Measurements from ENCODE around the gene DGUOK. TPM values are rescaled to one million over a fixed set of nuclear protein-coding genes. Genes with fewer than 3 reads are reported as not detected.

The DGUOK gene
- total RNA-seq, 1 donor from 2014 or later: 52.3 TPM

- H3K27me3 ChIP-seq: no peaks in the 10 kb centered on the region
- TF ChIP-seq CTCF (IDR thresholded peaks at IDR 0.05) (no peak), POLR2AphosphoS5 (IDR thresholded peaks at IDR 0.05; ENCODE audit: insufficient read depth in 1 of 2, low read depth in 1 of 2) (no peak), POLR2A (IDR thresholded peaks at IDR 0.05) (no peak)
- H3K9me3 ChIP-seq: no peaks in the 10 kb centered on the region
- intact Hi-C loops (cut with DNase I): no loop called here
- H3K4me3 ChIP-seq: no peak overlapping the region
- H3K27ac ChIP-seq: no peak overlapping the region
- H3K4me1 ChIP-seq: peaks cover 19% of the 10 kb centered on the region
- no peak for DNase-seq (ENCODE audit: extremely low spot score in 2 of 2)
- H3K36me3 ChIP-seq: no peaks in the 10 kb centered on the region
Observed at GRCh38 chr2:73976803-73977202, 50.1 kb downstream of the DGUOK start.

DNA sequence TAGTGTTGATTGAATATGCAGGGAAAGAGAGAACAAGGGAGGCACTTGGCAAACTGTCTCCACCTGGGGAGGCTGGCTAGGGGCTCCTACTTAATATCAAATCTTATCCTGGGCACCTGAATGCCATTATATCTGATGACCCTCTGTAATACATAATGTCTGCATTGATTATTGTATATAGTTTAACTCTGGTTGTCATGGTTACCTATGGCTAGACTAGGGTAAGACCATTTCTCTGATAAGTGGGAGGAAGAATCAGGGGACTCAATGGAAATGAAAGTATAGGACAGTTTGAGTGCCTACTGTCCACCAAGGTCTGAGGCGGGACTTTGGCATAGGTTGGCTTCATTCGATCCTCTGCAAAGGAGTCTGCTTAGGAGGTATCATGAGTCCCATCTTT is 50.8 kb downstream of the DGUOK start:
- intact Hi-C loops (cut with DNase I): no loop called here
- no peaks in the 10 kb centered on the region for H3K9me3 ChIP-seq
- TF ChIP-seq POLR2AphosphoS5 (IDR thresholded peaks at IDR 0.05; ENCODE audit: insufficient read depth in 1 of 2, low read depth in 1 of 2) (no peak), CTCF (IDR thresholded peaks at IDR 0.05) (no peak), POLR2A (IDR thresholded peaks at IDR 0.05) (no peak)
- no peaks in the 10 kb centered on the region for H3K27me3 ChIP-seq
- no peak overlapping the region for H3K4me3 ChIP-seq
- no peak overlapping the region for H3K27ac ChIP-seq
- H3K36me3 ChIP-seq: no peaks in the 10 kb centered on the region
- H3K4me1 ChIP-seq: peaks cover 23% of the 10 kb centered on the region
- DNase-seq (ENCODE audit: extremely low spot score in 2 of 2): no peak

DNA sequence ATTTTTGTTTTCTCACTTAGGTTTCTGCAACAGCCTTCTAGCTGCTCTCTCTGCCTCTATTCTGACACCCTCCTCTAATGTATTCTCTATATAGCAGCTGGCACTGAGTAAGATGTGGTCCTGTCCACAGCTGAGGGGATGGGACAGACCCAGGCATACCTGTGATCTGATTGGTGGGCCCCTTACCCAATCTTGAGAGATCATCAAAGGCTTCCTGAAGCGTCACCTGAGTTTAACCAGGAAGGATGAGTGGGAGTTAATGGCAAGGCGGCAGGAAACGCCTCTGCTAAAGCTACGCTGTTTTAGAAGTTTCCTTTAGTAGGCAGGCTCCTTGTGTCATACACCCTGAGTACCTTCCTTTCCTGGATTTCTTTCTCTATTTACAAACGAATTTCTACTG is 52.3 kb downstream of the DGUOK start:
- Histone ChIP-seq H3K4me1 (peaks cover 39% of the 10 kb centered on the region), H3K36me3 (no peaks in the 10 kb centered on the region), H3K4me3 (no peak overlapping the region), H3K9me3 (no peaks in the 10 kb centered on the region), H3K27me3 (no peaks in the 10 kb centered on the region), H3K27ac (no peak overlapping the region)
- intact Hi-C loops (cut with DNase I): no loop called here
- no peak for TF ChIP-seq CTCF (IDR thresholded peaks at IDR 0.05)
- no peak for TF ChIP-seq POLR2AphosphoS5 (IDR thresholded peaks at IDR 0.05; ENCODE audit: insufficient read depth in 1 of 2, low read depth in 1 of 2)
- TF ChIP-seq POLR2A (IDR thresholded peaks at IDR 0.05): no peak
- DNase-seq (ENCODE audit: extremely low spot score in 2 of 2): no peak

DNA sequence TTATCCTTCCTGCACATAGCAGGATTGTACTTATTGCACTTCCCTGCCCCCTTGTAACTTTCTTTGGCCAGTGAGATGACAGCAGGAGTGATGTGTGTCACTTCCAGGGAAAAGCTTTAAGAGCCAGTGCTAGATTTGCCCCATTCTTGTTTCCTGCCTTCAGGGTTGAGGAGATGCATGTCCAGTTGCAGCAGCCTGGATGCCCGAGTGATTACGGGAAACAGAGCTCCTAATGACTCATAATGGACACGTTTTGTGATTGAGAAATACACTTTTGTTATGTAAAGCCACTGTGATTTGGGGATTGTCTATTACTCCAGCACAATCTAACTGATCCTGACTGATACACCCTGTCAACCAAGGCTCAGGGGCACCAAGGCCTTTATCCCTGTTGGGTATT is 53.0 kb downstream of the DGUOK start:
- no peak overlapping the region for H3K27ac ChIP-seq
- intact Hi-C loops (cut with DNase I): no loop called here
- no peak for DNase-seq (ENCODE audit: extremely low spot score in 2 of 2)
- no peak overlapping the region for H3K4me3 ChIP-seq
- H3K4me1 ChIP-seq: peaks cover 43% of the 10 kb centered on the region
- H3K9me3 ChIP-seq: no peaks in the 10 kb centered on the region
- H3K27me3 ChIP-seq: no peaks in the 10 kb centered on the region
- no peaks in the 10 kb centered on the region for H3K36me3 ChIP-seq
- TF ChIP-seq POLR2AphosphoS5 (IDR thresholded peaks at IDR 0.05; ENCODE audit: insufficient read depth in 1 of 2, low read depth in 1 of 2) (peak in 1 of 2 donors; percentile 25), CTCF (IDR thresholded peaks at IDR 0.05) (no peak), POLR2A (IDR thresholded peaks at IDR 0.05) (no peak)

GRCh38 chr2:73980566-73980965 is 53.9 kb downstream of the DGUOK start:
- Histone ChIP-seq H3K36me3 (no peaks in the 10 kb centered on the region), H3K4me3 (no peak overlapping the region), H3K4me1 (peaks cover 44% of the 10 kb centered on the region), H3K9me3 (no peaks in the 10 kb centered on the region), H3K27ac (no peak overlapping the region), H3K27me3 (no peaks in the 10 kb centered on the region)
- no peak for TF ChIP-seq CTCF (IDR thresholded peaks at IDR 0.05)
- TF ChIP-seq POLR2A (IDR thresholded peaks at IDR 0.05): no peak
- intact Hi-C loops (cut with DNase I): no loop called here
- DNase-seq (ENCODE audit: extremely low spot score in 2 of 2): no peak
